Measurements from ENCODE around the gene DPP9. TPM values are rescaled to one million over a fixed set of nuclear protein-coding genes. Genes with fewer than 3 reads are reported as not detected.

Gene DPP9
- total and polyA plus RNA-seq, 2 of the 4 experiments (the other 2 are of a cell fraction): 12.4 to 33.0 TPM

DNA sequence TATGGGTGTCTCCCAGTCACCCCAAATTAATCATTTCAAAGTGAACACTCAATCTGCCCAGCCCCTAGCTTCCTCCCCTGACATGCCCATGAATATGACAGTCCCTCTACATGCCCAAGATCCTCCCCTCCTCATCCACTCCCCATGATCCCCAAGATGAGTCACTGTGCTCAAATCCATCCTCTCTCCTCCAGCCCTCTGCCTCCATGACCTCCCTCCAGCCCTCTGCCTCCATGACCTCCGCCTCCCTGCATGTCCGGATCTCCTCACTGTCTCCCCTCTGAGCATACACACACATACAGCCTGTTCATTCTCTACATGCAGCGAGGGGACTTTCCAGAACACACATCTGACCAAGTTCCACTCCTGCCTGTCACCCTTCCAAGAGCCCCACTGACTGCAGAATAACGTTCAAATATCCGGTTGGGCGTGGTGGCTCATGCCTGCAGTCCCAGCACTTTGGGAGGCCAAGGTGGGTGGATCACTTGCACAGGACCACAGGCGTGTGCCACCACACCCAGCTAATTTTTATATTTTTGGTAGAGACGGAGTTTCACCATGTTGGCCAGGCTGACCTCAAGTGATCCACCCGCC lies 49.5 kb upstream of the DPP9 start:
- Histone ChIP-seq H4K5ac (ENCODE audit: low read depth, low read length) (no peak overlapping the region), H3K4ac (ENCODE audit: low read depth, low read length) (no peak overlapping the region), H2AK9ac (replicated peaks; ENCODE audit: low read depth, low read length, poor library complexity) (no peak overlapping the region), H3K4me2 (ENCODE audit: low read depth, low read length) (no peak overlapping the region), H3K4me1 (ENCODE audit: control insufficient read depth, insufficient read depth, low read length) (no peaks in the 10 kb centered on the region), H2AFZ (replicated peaks; ENCODE audit: low read length, poor library complexity) (peak overlapping the region; percentile 21), H3K27me3 (ENCODE audit: control insufficient read depth, insufficient read depth, low read length) (peaks cover 7% of the 10 kb centered on the region; the same call in 1 of the 2 replicates), H3K18ac (ENCODE audit: low read depth, low read length) (no peak overlapping the region), H2BK20ac (ENCODE audit: low read depth, low read length) (no peak overlapping the region), H3K9ac (ENCODE audit: low read depth, low read length) (no peak overlapping the region), H4K91ac (ENCODE audit: insufficient read depth, low read depth, low read length) (no peak overlapping the region), H3K27ac (ENCODE audit: insufficient read depth, low read length) (no peak overlapping the region), H3K14ac (replicated peaks; ENCODE audit: low read depth, low read length) (no peak overlapping the region), H3K56ac (ENCODE audit: extremely low read depth, insufficient read depth, low read length) (no peak overlapping the region), H3K9me1 (ENCODE audit: insufficient read depth, low read length) (no peaks in the 10 kb centered on the region), H3K36me3 (ENCODE audit: control insufficient read depth, insufficient read depth, low read length) (no peaks in the 10 kb centered on the region), H3K9me3 (ENCODE audit: control insufficient read depth, insufficient read depth, low read length) (peaks cover 3% of the 10 kb centered on the region; the same call in 1 of the 2 replicates), H2BK120ac (ENCODE audit: low read depth, low read length) (no peak overlapping the region), H2BK5ac (ENCODE audit: low read depth, low read length, poor library complexity, severe bottlenecking) (no peak overlapping the region), H2BK15ac (ENCODE audit: low read depth, low read length) (no peak overlapping the region), H3K4me3 (ENCODE audit: insufficient read depth, low read depth, low read length) (no peak overlapping the region), H3K23ac (ENCODE audit: low read depth, low read length) (no peak overlapping the region), H2AK5ac (ENCODE audit: low read depth, low read length) (no peak overlapping the region), H4K20me1 (ENCODE audit: insufficient read depth, low read length) (peaks cover 8% of the 10 kb centered on the region), H4K8ac (ENCODE audit: low read depth in 2 of 2, low read length in 2 of 2) (no peak overlapping the region), H3K79me1 (ENCODE audit: low read depth in 1 of 2, low read length in 2 of 2) (no peaks in the 10 kb centered on the region)
- WGBS, 2 experiments (ENCODE audit: extremely low coverage in 2 of 2, insufficient read length in 1 of 2): 73% methylated on average over 2 of the region's 9 CpGs; no CpG with 5 or more reads in 1 of the 2 experiments
- dilution Hi-C loops (cut with HindIII; ENCODE audit: low sequenced_read_pairs, unreplicated experiment) (no loop called here), intact Hi-C loops (cut with micrococcal nuclease) (no loop called here), in situ Hi-C loops (cut with MboI; ENCODE audit: low sequenced_read_pairs) (no loop called here)
- no TSS peak for BruUV-seq (replicated peaks)
- no peak for TF ChIP-seq BHLHE40 (IDR thresholded peaks at IDR 0.05; ENCODE audit: low read depth, low read length)
- TF ChIP-seq MXI1 (IDR thresholded peaks at IDR 0.05; ENCODE audit: borderline replicate concordance, low read depth, low read length): no peak
- TF ChIP-seq ELK1 (IDR thresholded peaks at IDR 0.05; ENCODE audit: borderline replicate concordance, low read depth, low read length): no peak
- TF ChIP-seq RFX5 (IDR thresholded peaks at IDR 0.05; ENCODE audit: low read depth, low read length): no peak
- no peak for TF ChIP-seq MAZ (IDR thresholded peaks at IDR 0.05; ENCODE audit: borderline replicate concordance, low read depth, low read length)
- no peak for TF ChIP-seq POLR2A (IDR thresholded peaks at IDR 0.05; ENCODE audit: low read depth, low read length)
- no peak for TF ChIP-seq USF2 (IDR thresholded peaks at IDR 0.05; ENCODE audit: low read depth, low read length)
- TF ChIP-seq, protein P1, sequence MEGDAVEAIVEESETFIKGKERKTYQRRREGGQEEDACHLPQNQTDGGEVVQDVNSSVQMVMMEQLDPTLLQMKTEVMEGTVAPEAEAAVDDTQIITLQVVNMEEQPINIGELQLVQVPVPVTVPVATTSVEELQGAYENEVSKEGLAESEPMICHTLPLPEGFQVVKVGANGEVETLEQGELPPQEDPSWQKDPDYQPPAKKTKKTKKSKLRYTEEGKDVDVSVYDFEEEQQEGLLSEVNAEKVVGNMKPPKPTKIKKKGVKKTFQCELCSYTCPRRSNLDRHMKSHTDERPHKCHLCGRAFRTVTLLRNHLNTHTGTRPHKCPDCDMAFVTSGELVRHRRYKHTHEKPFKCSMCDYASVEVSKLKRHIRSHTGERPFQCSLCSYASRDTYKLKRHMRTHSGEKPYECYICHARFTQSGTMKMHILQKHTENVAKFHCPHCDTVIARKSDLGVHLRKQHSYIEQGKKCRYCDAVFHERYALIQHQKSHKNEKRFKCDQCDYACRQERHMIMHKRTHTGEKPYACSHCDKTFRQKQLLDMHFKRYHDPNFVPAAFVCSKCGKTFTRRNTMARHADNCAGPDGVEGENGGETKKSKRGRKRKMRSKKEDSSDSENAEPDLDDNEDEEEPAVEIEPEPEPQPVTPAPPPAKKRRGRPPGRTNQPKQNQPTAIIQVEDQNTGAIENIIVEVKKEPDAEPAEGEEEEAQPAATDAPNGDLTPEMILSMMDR (conservative IDR thresholded peaks at IDR 0.05; ENCODE audit: low read depth, low read length): no peak
- no peak for TF ChIP-seq CEBPB (IDR thresholded peaks at IDR 0.05; ENCODE audit: low read depth, low read length)
- no peak for TF ChIP-seq FOS (IDR thresholded peaks at IDR 0.05; ENCODE audit: low read depth, low read length)
- no peak for TF ChIP-seq NFE2L2 (IDR thresholded peaks at IDR 0.05; ENCODE audit: low read depth, low read length)
- CTCF ChIA-PET: no interaction called here
- POLR2A ChIA-PET (ENCODE audit: unreplicated experiment): no interaction called here
- ATAC-seq (ENCODE audit: low read depth) (no peak), DNase-seq (no peak)

Measured in IMR-90 (cell line).